Stimulated activated CD4-positive, alpha-beta T cell treated with anti-CD3 and anti-CD28 coated beads, TNF-alpha, amount 100 ng/mL, for 48 hours (primary cell): ENCODE results near the gene CRACR2B.

Experiments
- DNase-seq, 3 donors: peaks; one replicate each; pipeline ENCODE4 v3.0.0-alpha.2; 2020; ENCODE audit warnings: low read depth in 3 of 3

CRACR2B gene

DNA sequence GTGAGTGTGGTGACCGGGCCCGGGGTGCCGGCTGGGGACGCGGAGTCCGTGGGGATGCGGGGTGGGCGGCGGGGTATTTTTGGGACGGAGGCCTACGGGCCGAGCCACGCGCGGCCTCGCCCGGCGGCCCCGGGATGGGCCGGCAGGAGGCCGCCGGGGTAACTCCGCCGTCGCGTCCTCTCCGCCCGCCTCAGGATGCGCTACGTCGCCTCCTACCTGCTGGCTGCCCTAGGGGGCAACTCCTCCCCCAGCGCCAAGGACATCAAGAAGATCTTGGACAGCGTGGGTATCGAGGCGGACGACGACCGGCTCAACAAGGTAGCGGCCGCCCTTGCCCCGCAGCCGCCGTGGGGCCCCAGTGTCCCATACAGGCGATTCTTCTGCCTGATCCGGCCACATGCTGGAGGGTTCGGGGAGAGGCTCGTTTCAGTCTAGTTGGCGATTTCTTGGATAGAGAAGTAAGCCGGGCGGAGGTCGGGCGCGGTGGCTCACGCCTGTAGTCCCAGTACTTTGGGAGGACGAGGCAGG lies 17.6 kb upstream of the CRACR2B start:
- no peak for DNase-seq

DNA sequence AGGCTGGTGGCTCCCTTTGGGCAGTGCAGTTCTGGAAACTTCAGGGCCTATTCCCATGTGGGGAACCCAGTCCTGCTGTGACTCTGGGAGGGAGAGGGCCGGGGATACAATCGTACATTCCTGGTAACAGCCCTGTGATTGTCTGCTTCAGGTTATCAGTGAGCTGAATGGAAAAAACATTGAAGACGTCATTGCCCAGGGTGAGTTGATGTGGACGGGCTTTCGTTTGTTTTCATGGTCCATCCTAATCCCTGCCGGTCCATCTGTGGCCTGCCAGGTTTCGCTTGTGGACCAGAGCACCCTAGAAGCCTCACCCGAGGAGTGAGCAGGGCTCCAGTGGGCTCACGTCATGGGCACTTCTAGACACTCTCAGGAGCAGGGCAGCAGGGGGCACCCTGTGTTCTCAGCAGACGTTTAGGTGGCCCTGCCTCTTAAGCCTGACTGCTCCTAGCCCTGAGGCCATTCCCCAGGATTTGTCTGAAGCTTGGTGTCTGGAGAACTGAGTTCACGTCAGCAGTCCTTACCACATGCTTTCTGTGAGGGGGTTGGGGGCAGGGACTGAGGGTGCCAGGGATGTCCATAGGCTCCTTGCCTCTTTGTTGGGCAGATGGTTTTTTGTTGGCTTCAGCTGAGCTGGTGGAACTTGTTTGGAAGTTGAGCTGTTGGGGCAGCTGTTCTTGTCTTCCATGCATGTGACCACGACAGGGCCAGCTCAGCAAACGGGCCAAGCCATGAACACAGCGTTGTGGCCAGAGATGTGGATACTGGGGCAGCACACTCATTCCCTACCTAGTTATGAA lies 16.1 kb upstream of the CRACR2B start:
- no peak for DNase-seq

DNA sequence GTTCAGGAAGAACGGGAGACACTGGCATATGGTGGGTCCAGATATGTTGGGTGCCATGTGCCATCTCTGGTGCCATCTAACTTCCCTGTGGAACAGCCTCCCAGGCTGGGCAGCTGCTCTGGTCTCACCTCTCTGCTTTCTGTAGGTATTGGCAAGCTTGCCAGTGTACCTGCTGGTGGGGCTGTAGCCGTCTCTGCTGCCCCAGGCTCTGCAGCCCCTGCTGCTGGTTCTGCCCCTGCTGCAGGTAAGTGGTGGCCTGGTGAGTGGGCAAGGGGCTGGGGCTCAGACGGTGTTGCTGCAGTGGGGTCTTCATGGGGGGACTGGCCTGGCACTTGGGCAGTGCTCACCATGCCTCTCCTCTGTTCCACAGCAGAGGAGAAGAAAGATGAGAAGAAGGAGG lies 15.3 kb upstream of the CRACR2B start:
- no peak for DNase-seq

DNA sequence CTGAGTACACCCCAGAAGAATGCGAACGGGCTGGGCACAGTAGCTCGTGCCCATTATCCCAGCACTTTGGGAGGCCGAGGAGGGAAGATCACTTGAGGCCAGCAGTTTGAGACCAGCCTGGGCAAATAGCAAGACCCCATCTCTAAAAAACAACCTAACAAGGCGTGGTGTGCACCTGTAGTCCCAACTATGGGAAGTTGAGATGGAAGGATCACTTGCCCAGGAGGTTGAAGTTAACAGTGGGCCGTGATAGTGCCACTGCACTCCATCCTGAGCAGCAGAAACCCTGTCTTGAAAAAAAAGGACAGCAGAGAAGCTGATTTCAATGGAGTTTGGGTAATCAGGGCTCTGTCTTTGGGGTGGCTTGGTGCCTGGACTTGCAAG lies 14.7 kb upstream of the CRACR2B start:
- DNase-seq: no peak

DNA sequence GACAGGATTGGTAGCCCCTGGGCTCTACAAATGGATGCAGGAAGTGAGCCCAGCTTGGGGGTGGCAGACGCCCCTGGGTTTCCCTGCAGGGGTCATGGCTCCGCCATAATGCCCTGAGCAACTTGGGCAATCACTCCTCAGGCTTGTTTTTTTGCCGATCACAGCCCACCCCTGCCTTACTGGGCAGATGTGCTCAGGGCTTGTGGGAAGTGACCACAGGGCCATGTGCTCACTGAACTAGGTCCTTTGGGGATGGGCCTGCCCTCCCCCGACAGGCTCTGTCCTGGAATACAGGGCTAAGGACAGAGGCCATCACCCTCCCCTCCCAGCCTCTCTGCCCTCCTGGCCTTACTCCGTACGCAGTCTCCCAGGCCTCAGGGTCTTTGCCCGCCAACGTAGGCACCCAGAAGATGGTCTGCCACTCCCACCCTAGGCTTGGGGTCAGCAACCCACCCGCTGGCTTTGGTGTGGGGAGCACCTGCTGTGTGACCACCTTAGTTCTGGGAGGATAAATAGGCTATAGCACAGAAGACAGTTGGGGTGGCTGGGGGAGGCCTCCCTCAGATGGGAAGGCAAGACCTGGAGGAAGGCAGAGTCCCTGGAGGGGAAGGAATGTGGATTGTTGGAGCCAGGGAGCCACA lies 14.1 kb upstream of the CRACR2B start:
- DNase-seq: no peak

DNA sequence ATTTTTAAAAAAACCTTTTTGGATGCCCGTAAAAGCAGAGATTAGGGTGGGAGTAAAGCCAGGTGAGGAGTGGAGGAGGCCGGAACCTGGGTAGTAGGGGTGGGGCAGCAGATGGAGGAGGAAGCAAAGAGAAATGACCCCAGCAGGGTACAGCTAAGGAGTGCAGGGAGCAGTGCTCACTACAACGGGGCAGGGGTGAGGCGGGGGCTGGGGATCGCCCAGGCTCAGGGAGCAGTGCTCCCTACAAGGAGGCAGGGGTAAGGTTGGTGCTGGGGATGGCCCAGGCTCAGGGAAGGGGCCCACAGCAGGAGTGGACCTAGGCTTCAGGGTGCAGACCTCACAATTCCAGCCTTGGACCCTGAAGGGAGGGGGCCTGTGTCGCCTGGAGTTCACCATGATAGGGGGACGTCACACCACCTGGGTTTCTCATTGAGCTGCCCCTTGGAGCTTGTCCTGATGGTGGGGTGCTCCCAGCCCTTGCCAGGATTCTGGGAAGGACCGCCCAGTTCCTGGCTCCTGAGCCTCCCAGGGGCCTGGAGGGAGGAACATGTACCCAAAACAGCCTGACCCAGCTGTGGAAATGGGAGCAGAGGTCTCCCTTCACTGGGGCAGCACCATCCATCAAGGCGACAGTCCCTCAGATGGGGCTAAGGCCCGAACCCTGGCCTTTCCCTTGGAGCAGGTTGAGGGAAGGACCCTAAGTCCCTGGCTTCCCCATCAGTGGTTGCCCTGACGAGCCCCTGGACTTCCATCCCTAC lies 11.9 kb upstream of the CRACR2B start:
- no peak for DNase-seq

DNA sequence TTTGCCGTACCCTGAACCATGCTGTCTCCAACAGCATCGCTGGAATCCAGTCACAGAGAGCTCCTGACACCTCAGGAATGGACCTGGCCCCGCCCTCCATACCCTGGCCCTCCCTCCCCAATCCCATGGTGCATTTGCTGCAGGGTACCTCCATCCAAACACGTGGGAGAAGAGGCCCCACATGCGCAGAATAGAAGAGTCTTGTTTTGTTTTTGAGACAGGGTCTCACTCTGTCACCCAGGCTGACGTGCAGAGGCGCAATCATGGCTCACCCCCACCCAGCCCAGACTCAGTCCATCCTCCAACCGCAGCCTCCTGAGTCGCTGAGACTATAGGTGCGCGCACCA lies 11.3 kb upstream of the CRACR2B start:
- DNase-seq: no peak

DNA sequence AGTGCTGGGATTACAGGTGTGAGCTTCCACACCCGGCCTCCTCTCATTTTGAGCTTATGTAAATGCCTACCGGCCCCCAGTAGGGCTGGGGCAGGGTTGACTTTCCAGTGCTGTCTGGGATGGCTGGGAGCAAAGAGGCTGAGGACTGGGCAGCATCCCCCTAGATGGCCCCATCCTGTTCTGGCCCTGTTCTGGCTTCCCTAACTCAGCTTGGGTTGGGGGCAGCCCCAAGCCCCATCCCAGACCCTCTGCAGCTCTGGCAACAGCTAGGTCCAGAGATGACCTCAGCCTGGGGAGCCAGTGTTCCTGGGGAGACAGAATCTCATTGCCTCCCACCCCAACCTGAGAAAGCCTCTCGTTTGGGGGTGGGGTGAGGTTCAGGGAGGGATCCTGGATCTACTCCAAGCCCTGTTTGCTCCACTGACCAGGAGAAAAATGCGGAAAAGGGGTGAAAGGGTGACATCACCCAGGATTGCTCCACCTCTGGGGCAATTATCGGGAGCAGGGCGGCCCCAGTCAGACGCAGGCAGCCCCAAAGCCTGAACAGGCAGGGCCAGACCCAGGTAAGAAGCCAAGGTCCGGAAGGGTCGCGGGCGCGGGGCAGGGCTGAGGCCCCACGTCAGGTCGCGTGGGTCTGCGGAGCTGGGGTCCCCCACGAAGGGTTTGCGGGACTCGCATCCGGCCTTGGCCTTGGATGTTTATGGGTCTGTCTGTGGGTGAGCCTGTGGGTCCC lies 9.2 kb upstream of the CRACR2B start, which contains the start of gene PNPLA2:
Gene PNPLA2, plus strand, starts transcription at position 519 of the 733 bp plus-strand sequence. CDS start 805 bp downstream, outside the sequence.
- no peak for DNase-seq

DNA sequence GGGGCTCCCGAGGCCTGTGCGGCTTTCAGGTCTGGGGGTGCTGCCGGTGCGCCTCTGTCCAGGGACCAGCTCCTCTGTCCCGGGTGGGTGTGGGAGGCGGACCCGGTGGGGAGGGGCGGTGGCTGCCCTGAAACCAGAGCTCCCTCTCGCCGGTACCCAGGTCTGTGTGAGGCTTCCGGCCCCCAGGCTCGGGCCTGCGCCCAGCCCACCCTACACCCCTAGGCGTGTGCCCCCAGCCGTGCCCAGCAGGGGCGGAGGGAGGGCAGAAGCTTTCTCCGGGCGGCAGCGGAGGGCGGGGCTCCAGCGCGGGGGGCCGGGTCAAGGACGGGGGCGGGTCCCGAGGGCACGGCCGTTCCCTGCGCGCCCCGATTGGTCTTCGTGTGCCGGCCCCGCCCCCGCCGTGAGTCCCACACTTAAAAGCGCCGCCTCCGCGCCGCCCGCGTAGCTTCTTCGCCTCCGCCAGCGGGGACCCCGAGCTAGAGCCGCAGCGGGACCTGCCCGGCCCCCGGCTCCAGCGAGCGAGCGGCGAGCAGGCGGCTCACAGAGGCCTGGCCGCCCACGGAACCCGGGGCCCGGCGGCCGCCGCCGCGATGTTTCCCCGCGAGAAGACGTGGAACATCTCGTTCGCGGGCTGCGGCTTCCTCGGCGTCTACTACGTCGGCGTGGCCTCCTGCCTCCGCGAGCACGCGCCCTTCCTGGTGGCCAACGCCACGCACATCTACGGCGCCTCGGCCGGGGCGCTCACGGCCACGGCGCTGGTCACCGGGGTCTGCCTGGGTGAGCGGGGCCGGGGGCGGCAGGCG lies 8.4 kb upstream of the CRACR2B start:
- peak; percentile 81 to 93 (median 81) for DNase-seq

DNA sequence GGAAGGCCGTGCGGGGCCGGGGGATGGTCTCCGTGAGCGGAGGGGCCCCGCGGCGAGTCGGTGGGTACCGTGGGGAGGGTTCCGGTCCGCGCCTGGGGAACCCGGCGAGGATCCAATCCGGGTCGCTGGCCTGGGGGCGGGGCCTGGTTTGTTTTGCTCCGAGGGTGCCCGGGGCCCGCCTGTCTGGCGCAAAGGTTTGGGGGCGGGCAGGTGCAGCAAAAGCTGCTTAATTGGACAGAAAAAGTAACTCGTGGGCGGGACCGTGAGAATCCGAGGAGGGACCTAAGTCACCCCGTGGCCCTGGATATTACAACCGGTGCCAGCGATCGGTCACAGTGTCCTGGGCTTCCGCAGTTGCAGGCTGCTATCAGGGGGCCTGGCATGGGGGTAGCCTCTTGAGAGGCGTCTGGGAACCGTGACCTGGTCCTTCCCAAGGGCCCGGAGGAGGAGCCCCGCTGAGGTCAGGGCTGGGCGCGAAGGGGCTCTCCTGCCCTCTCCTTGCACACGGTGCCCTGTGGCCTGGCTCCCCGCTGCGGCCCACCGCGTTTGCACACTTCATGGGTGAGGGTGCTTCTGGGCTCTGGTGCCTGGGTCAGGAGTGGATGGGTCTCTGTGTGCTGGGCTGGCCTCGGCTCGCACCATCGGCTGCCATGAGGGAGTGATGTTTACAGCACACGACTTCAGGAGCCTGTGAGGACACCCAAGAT lies 7.6 kb upstream of the CRACR2B start:
- peak; percentile 76 to 95 (median 88) for DNase-seq

DNA sequence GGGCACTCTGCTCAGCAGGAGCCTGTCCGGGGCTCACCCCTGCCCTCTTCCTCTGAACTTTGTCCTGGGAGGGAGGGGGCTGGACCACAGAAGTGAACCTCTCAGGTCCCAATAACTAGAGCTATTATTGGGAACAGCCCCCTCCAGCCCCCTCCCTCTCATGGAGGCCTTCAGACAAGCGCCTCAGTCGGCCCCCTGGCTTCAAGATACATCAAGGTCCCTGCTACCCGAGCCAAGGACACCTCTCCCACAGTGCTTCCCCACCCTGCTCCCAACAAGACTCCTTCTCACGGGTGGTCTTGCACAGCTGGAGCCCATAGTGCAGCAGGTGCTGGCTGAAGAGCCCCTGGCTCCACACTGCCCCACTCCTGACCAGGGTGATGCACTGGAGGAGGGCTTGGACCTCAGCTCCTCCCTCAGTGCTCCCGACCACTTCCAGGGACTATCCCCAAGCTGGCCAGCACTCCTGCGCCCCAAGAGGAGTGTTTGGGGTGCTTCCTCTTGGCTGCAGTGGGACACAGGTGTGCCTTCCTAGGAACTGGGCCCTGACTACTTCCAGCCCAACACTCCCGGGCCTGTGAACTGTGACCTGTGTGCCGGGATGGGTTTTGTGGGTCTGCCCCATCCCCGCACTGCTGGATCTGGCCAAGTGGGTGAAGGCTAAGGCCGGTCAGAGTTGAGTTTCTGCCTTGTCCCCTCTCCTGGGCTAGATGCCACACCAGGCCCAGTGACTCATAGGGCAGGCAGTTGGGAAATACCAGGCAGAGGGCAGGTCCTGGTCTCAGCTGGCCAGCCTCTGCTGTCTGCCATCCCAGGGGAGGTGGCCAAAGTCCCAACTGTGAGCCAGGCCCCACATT lies 6.8 kb upstream of the CRACR2B start:
- no peak for DNase-seq

DNA sequence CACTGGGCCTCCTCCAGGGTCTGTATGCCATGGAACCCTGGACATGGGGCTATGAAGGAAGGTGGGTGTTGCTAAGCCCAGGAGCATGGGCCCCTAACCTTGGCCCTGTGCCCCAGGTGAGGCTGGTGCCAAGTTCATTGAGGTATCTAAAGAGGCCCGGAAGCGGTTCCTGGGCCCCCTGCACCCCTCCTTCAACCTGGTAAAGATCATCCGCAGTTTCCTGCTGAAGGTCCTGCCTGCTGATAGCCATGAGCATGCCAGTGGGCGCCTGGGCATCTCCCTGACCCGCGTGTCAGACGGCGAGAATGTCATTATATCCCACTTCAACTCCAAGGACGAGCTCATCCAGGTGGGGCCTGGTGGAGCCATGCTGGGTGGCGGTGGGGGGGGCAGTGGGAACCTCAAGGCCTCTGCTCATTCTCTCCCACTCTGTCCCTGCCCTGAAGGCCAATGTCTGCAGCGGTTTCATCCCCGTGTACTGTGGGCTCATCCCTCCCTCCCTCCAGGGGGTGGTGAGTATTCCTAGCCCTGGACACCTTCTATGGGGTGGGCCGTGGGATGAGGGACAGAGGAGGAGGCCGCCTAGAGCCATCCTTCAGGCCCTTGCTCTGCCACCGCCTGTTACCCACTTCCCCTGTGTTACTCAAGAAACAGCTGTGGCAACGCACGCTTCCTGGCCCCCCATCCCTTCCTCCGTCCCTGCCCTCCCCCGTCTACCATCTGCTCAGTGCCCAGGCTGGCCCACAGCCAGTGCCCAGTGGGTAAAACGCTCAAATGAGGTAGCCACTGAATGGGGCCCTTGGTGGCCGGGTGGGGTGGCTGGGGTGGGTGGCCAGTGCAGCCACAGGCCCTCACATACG lies 6.0 kb upstream of the CRACR2B start:
- DNase-seq: no peak

DNA sequence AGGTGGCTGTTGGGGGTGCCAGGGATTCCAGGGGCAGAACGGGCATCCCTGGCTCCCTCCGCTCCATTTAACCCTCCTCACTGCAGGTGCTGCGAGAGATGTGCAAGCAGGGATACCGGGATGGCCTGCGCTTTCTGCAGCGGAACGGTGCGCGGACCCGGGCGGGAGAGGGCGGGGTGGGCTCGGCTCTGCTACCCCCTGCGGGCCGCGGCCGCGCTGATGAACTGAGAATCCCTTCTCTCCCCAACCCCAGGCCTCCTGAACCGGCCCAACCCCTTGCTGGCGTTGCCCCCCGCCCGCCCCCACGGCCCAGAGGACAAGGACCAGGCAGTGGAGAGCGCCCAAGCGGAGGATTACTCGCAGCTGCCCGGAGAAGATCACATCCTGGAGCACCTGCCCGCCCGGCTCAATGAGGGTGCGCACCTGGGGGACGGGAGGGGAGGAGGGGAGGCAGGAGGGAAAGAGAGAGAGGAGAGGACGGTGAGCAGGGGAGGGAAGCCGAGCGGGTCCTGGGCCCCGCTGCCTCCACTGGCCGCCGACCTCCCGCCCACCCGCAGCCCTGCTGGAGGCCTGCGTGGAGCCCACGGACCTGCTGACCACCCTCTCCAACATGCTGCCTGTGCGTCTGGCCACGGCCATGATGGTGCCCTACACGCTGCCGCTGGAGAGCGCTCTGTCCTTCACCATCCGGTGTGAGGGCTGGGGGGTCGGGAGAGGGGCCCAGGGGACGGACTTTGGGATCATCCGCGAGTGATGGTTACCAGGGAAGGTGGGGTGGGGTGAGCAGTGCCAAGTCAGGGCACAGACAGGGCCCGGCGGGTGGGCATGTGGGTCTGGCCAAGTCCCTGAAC lies 4.1 kb upstream of the CRACR2B start:
- no peak for DNase-seq

DNA sequence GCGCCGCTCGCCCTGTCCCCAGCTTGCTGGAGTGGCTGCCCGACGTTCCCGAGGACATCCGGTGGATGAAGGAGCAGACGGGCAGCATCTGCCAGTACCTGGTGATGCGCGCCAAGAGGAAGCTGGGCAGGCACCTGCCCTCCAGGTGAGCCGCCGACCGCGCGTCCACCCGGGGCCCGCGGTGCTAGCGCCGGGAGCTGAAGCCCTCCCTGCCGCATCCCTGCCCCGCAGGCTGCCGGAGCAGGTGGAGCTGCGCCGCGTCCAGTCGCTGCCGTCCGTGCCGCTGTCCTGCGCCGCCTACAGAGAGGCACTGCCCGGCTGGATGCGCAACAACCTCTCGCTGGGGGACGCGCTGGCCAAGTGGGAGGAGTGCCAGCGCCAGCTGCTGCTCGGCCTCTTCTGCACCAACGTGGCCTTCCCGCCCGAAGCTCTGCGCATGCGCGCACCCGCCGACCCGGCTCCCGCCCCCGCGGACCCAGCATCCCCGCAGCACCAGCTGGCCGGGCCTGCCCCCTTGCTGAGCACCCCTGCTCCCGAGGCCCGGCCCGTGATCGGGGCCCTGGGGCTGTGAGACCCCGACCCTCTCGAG lies 3.3 kb upstream of the CRACR2B start:
- no peak for DNase-seq

DNA sequence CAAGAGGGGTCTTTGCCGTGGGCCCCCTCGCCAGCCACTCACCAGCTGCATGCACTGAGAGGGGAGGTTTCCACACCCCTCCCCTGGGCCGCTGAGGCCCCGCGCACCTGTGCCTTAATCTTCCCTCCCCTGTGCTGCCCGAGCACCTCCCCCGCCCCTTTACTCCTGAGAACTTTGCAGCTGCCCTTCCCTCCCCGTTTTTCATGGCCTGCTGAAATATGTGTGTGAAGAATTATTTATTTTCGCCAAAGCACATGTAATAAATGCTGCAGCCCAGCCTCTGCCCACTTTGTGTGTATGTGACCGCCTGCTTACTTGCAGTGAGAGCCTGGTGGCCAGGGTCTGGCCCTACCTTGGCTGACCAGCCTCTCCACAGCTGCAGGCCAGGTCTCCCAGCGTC lies 2.8 kb upstream of the CRACR2B start:
- no peak for DNase-seq

DNA sequence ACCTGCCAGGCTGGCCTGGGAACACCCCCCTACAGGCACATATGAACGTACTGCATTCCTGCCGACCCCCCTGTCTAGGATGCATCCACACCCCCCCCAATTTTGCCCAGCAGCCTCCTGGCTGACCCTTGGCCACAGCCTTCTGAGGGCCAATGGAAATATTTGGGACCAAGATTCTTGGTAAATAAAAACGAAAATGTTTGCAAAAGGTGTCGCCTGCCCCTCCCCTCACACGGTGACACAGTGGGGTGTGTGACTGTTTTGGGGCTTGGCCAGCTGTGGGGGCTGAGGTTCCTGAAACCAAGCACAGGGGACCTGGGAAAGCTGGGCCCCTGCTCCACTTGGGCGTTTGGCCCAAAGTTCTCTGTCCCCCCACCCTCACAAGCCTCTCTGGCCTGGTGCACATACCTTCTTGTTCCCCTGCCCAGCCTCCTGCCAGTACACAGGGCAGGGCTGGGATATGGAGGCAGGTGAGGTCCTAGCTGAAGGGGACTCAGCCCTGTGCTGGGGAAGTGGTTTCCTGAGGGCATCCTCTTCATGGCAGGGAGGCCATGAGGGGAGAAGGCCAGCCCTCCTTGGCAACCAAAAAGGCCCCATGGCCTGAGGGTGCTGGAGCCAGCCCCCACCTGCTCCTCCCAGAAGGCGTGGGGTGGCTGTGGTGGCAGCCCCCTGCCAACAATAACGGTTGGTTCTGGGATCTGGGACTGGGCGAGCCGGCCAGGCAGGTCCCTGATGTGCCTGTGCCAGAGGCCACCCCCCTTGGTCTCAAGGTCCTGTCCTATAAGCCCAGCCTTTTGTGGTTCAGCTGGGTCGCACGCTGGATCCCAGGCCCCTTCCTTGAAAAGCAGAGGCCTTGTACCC lies 2.1 kb upstream of the CRACR2B start:
- no peak for DNase-seq
